ENCODE measurements around the gene PSMG3.

Gene PSMG3

DNA sequence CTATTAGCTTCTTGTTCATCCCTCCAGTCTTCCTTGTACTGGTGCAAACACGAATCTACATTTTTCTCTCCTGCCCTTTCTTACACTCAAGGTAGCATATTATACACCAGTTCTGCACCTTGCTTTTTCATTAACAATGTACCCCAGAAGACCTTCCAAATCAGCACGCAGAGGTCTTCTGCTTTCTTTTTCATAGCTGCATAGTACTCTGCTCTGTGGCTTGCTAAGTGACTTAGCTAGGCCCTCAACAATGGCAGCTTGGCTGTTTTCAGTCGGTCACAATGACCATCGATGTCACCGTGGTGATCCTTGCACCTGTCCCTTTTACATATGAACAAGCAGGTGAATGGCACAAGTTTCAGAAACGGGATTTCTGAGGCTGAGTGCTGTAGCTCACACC is 44.4 kb downstream of the PSMG3 start:
- Histone ChIP-seq H3K79me2 (ENCODE audit: insufficient read depth, low read length) (no peaks in the 10 kb centered on the region), H4K20me1 (ENCODE audit: insufficient read depth, low read length) (no peaks in the 10 kb centered on the region), H3K27me3 (ENCODE audit: insufficient read depth, low read length) (peaks cover 4% of the 10 kb centered on the region; the same call in 1 of the 2 replicates), H3K9ac (ENCODE audit: low read length) (no peak overlapping the region), H3K27ac (ENCODE audit: low read depth, low read length, poor library complexity, severe bottlenecking) (no peak overlapping the region), H2AFZ (ENCODE audit: low read length) (no peak overlapping the region), H3K4me2 (ENCODE audit: low read length) (no peak overlapping the region), H3K9me2 (ENCODE audit: low read depth, low read length) (no peaks in the 10 kb centered on the region), H3K9me3 (ENCODE audit: low read length) (no peaks in the 10 kb centered on the region), H3K4me1 (ENCODE audit: insufficient read depth, low read length, severe bottlenecking) (no peaks in the 10 kb centered on the region), H3K36me3 (ENCODE audit: insufficient read depth, low read length) (no peaks in the 10 kb centered on the region), H3K4me3 (ENCODE audit: low read depth, low read length, poor library complexity, severe bottlenecking) (no peak overlapping the region), H3F3A (ENCODE audit: insufficient read depth, low read length) (no peaks in the 10 kb centered on the region)
- TF ChIP-seq EZH2 (IDR thresholded peaks at IDR 0.05; ENCODE audit: borderline replicate concordance, low read length) = no peak
- TF ChIP-seq, protein P1, sequence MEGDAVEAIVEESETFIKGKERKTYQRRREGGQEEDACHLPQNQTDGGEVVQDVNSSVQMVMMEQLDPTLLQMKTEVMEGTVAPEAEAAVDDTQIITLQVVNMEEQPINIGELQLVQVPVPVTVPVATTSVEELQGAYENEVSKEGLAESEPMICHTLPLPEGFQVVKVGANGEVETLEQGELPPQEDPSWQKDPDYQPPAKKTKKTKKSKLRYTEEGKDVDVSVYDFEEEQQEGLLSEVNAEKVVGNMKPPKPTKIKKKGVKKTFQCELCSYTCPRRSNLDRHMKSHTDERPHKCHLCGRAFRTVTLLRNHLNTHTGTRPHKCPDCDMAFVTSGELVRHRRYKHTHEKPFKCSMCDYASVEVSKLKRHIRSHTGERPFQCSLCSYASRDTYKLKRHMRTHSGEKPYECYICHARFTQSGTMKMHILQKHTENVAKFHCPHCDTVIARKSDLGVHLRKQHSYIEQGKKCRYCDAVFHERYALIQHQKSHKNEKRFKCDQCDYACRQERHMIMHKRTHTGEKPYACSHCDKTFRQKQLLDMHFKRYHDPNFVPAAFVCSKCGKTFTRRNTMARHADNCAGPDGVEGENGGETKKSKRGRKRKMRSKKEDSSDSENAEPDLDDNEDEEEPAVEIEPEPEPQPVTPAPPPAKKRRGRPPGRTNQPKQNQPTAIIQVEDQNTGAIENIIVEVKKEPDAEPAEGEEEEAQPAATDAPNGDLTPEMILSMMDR (IDR thresholded peaks at IDR 0.05; ENCODE audit: low read length) = no peak

GRCh38 chr7:1523844-1524243 is 46.0 kb downstream of the PSMG3 start:
- Histone ChIP-seq H2AFZ (ENCODE audit: low read length) (no peak overlapping the region), H3K9me3 (ENCODE audit: low read length) (no peaks in the 10 kb centered on the region), H3K9ac (ENCODE audit: low read length) (no peak overlapping the region), H4K20me1 (ENCODE audit: insufficient read depth, low read length) (no peaks in the 10 kb centered on the region), H3K4me1 (ENCODE audit: insufficient read depth, low read length, severe bottlenecking) (no peaks in the 10 kb centered on the region), H3F3A (ENCODE audit: insufficient read depth, low read length) (no peaks in the 10 kb centered on the region), H3K27ac (ENCODE audit: low read depth, low read length, poor library complexity, severe bottlenecking) (no peak overlapping the region), H3K4me2 (ENCODE audit: low read length) (no peak overlapping the region), H3K4me3 (ENCODE audit: low read depth, low read length, poor library complexity, severe bottlenecking) (no peak overlapping the region), H3K79me2 (ENCODE audit: insufficient read depth, low read length) (no peaks in the 10 kb centered on the region), H3K9me2 (ENCODE audit: low read depth, low read length) (no peaks in the 10 kb centered on the region), H3K36me3 (ENCODE audit: insufficient read depth, low read length) (no peaks in the 10 kb centered on the region; the same call in 1 of the 2 replicates), H3K27me3 (ENCODE audit: insufficient read depth, low read length) (peaks cover 4% of the 10 kb centered on the region; the same call in 1 of the 2 replicates)
- TF ChIP-seq, protein P1 (IDR thresholded peaks at IDR 0.05; ENCODE audit: low read length) = no peak
- TF ChIP-seq EZH2 (IDR thresholded peaks at IDR 0.05; ENCODE audit: borderline replicate concordance, low read length) = no peak

DNA sequence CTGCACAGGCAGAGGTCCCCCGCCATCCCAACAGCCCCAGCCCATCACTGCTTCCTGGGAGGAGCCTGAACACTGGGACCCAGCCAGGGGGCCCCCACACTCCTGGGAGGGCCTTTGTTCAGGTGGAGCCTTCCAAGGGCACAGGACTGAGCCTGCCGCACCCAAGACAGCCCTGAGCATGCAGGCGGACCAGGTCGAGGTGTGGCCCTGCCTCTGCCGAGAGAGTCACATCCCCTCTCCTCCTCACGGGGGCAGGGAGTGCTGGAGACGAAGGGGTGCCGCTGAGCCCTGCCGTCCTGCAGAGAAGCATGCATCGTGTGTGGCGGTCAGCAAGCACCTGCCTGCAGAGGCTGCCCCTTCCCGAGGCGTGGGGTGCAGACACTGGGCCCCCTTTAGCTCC is 46.6 kb downstream of the PSMG3 start:
- H3K9me2 ChIP-seq (ENCODE audit: low read depth, low read length) = no peaks in the 10 kb centered on the region
- no peaks in the 10 kb centered on the region for H3K9me3 ChIP-seq (ENCODE audit: low read length)
- H3K36me3 ChIP-seq (ENCODE audit: insufficient read depth, low read length) = no peaks in the 10 kb centered on the region; the same call in 1 of the 2 replicates
- no peak overlapping the region for H3K9ac ChIP-seq (ENCODE audit: low read length)
- H3K4me2 ChIP-seq (ENCODE audit: low read length) = no peak overlapping the region
- no peak overlapping the region for H2AFZ ChIP-seq (ENCODE audit: low read length)
- H3K4me1 ChIP-seq (ENCODE audit: insufficient read depth, low read length, severe bottlenecking) = no peaks in the 10 kb centered on the region
- H3F3A ChIP-seq (ENCODE audit: insufficient read depth, low read length) = no peaks in the 10 kb centered on the region
- peaks cover 4% of the 10 kb centered on the region; the same call in 1 of the 2 replicates for H3K27me3 ChIP-seq (ENCODE audit: insufficient read depth, low read length)
- no peaks in the 10 kb centered on the region for H3K79me2 ChIP-seq (ENCODE audit: insufficient read depth, low read length)
- no peak overlapping the region for H3K4me3 ChIP-seq (ENCODE audit: low read depth, low read length, poor library complexity, severe bottlenecking)
- no peak for TF ChIP-seq EZH2 (IDR thresholded peaks at IDR 0.05; ENCODE audit: borderline replicate concordance, low read length)
- TF ChIP-seq, protein P1 (IDR thresholded peaks at IDR 0.05; ENCODE audit: low read length) = no peak
- H4K20me1 ChIP-seq (ENCODE audit: insufficient read depth, low read length) = no peaks in the 10 kb centered on the region
- no peak overlapping the region for H3K27ac ChIP-seq (ENCODE audit: low read depth, low read length, poor library complexity, severe bottlenecking)

All from OCI-LY1 (cell line).